Activated CD8-positive, alpha-beta memory T cell treated with anti-CD3 and anti-CD28 coated beads for 36 hours (primary cell): ENCODE measurements around the gene NRCAM. TPM values are rescaled to one million over a fixed set of nuclear protein-coding genes. Genes with fewer than 3 reads are reported as not detected.

Source experiments
- CTCF ChIA-PET: fragments of 350-600 bp; sonication (Branson Sonifier 250); formaldehyde crosslinking; loops from one replicate; lab custom pipeline; 2021; ENCODE audit warnings: antibody characterized with exemption; lab: Charles Lee
- POLR2A ChIA-PET: fragments of 350-600 bp; sonication (Branson Sonifier 250); formaldehyde crosslinking; loops from one replicate; lab custom pipeline; 2021; ENCODE audit warnings: antibody characterized with exemption; lab: Charles Lee
- total RNA-seq, 2 experiments: library from RNA; stranded (reverse); gene quantifications; one replicate each; pipeline ENCODE4 v1.2.3, GENCODE V29; 2021

The NRCAM gene
- total RNA-seq, 2 experiments from 2014 or later = 0.21 to 0.34 TPM

GRCh38 chr7:108324053-108325038 lies 131.9 kb downstream of the NRCAM start:
- POLR2A ChIA-PET = no interaction called here
- CTCF ChIA-PET = no interaction called here

GRCh38 chr7:108322925-108323832 lies 133.1 kb downstream of the NRCAM start:
- ChIA-PET CTCF (no interaction called here), POLR2A (no interaction called here)

GRCh38 chr7:108322046-108322445 lies 134.2 kb downstream of the NRCAM start:
- POLR2A ChIA-PET = no interaction called here

GRCh38 chr7:108321359-108321758 lies 134.9 kb downstream of the NRCAM start:
- POLR2A ChIA-PET = no interaction called here
- CTCF ChIA-PET = no interaction called here

More at GRCh38 chr7:108322046-108322445, 134.2 kb downstream of the NRCAM start:
- CTCF ChIA-PET = no interaction called here

- ChIA-PET POLR2A (no interaction called here), CTCF (no interaction called here)
Observed at GRCh38 chr7:108316708-108317107, 139.5 kb downstream of the NRCAM start.

- CTCF ChIA-PET = no interaction called here
- POLR2A ChIA-PET = no interaction called here
Observed at GRCh38 chr7:108314551-108314950, 141.7 kb downstream of the NRCAM start.

- ChIA-PET POLR2A (no interaction called here), CTCF (no interaction called here)
Observed at GRCh38 chr7:108314049-108314448, 142.2 kb downstream of the NRCAM start.

- ChIA-PET POLR2A (no interaction called here), CTCF (no interaction called here)
Observed at GRCh38 chr7:108313086-108313485, 143.2 kb downstream of the NRCAM start.

- ChIA-PET CTCF (no interaction called here), POLR2A (no interaction called here)
Observed at GRCh38 chr7:108311446-108312168, 144.6 kb downstream of the NRCAM start.

- CTCF ChIA-PET = no interaction called here
Observed at GRCh38 chr7:108310351-108310750, 145.9 kb downstream of the NRCAM start.

GRCh38 chr7:108308903-108309302 lies 147.3 kb downstream of the NRCAM start:
- ChIA-PET POLR2A (no interaction called here), CTCF (no interaction called here)

More at GRCh38 chr7:108310351-108310750, 145.9 kb downstream of the NRCAM start:
- POLR2A ChIA-PET = no interaction called here

- POLR2A ChIA-PET = no interaction called here
- CTCF ChIA-PET = no interaction called here
Observed at GRCh38 chr7:108308276-108308675, 148.0 kb downstream of the NRCAM start.

GRCh38 chr7:108307595-108307994 lies 148.6 kb downstream of the NRCAM start:
- CTCF ChIA-PET = no interaction called here
- POLR2A ChIA-PET = no interaction called here

GRCh38 chr7:108307194-108307593 lies 149.0 kb downstream of the NRCAM start:
- CTCF ChIA-PET = no interaction called here
- POLR2A ChIA-PET = no interaction called here

GRCh38 chr7:108303332-108303731 lies 152.9 kb downstream of the NRCAM start:
- CTCF ChIA-PET = no interaction called here
- POLR2A ChIA-PET = no interaction called here

GRCh38 chr7:108301387-108301786 lies 154.8 kb downstream of the NRCAM start:
- POLR2A ChIA-PET = no interaction called here
- CTCF ChIA-PET = no interaction called here

- CTCF ChIA-PET = no interaction called here
- POLR2A ChIA-PET = no interaction called here
Observed at GRCh38 chr7:108299251-108299973, 156.8 kb downstream of the NRCAM start.

- POLR2A ChIA-PET = no interaction called here
- CTCF ChIA-PET = no interaction called here
Observed at GRCh38 chr7:108296911-108297310, 159.3 kb downstream of the NRCAM start.

- ChIA-PET CTCF (interaction anchor here (0.6 kb wide), 1 partner anchor 120 kb away, joined by 3 read pairs; no protein-coding TSS in a partner anchor), POLR2A (no interaction called here)
Observed at GRCh38 chr7:108294595-108294994, 161.6 kb downstream of the NRCAM start.
